ENCODE data around the gene ASB8. TPM values are rescaled to one million over a fixed set of nuclear protein-coding genes. Genes with fewer than 3 reads are reported as not detected.

ASB8 gene
- total RNA-seq, 1 experiment from 2014 or later = 17.1 TPM

DNA sequence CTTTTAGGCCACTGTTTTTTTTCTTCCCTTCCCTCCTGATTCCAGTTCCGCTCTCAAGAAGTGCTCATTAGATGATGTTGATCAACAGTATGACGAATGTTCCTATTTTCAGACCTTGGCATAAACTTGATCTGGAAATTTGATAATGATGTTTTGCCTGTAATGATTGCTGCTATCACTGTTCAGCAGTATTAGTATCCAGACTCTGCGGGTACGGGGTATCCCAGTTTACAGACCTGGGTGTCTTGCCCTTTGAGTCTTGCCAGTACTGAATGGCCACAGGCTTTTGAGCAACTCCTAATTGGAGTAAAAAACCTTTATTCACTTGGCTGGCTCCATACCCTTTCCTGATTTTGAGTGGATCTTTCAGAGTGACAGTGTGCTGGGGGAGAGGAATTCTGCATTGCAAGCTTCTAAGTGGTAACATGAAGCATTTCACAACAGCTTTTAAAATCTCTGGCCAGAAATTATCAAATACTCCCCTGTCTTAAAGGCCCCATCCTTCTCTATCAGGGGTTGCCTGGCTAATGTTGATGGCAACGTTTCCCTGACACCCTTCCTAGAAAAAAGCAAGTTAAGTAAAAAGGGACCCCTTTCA lies 5.9 kb upstream of the ASB8 start:
- intact Hi-C loops (cut with micrococcal nuclease; ENCODE audit: unreplicated experiment) (loop anchor here (10.0 kb wide), 2 partner anchors 78 to 208 kb away; no protein-coding TSS in a partner anchor), in situ Hi-C loops (cut with HindIII; ENCODE audit: low pct_unique_long_range_greater_than_20kb, low sequenced_read_pairs) (no loop called here)
- ATAC-seq (no peak), DNase-seq (ENCODE audit: low read depth, low spot score) (no peak)
- ChIA-PET CTCF (no interaction called here), POLR2A (no interaction called here)
- no TSS peak for BruUV-seq (replicated peaks)
- H3K27ac ChIP-seq (ENCODE audit: low read length) = no peak overlapping the region
- TF ChIP-seq POLR2AphosphoS5 (IDR thresholded peaks at IDR 0.05; ENCODE audit: low read depth, low read length) = no peak
- TF ChIP-seq TCF7L2 (IDR thresholded peaks at IDR 0.05; ENCODE audit: low read depth, low read length) = no peak
- no peak for TF ChIP-seq SIN3A (IDR thresholded peaks at IDR 0.05; ENCODE audit: borderline replicate concordance, insufficient read depth, low read depth, low read length)
- TF ChIP-seq, protein P1, sequence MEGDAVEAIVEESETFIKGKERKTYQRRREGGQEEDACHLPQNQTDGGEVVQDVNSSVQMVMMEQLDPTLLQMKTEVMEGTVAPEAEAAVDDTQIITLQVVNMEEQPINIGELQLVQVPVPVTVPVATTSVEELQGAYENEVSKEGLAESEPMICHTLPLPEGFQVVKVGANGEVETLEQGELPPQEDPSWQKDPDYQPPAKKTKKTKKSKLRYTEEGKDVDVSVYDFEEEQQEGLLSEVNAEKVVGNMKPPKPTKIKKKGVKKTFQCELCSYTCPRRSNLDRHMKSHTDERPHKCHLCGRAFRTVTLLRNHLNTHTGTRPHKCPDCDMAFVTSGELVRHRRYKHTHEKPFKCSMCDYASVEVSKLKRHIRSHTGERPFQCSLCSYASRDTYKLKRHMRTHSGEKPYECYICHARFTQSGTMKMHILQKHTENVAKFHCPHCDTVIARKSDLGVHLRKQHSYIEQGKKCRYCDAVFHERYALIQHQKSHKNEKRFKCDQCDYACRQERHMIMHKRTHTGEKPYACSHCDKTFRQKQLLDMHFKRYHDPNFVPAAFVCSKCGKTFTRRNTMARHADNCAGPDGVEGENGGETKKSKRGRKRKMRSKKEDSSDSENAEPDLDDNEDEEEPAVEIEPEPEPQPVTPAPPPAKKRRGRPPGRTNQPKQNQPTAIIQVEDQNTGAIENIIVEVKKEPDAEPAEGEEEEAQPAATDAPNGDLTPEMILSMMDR (IDR thresholded peaks at IDR 0.05) = no peak
- TF ChIP-seq, protein P2, sequence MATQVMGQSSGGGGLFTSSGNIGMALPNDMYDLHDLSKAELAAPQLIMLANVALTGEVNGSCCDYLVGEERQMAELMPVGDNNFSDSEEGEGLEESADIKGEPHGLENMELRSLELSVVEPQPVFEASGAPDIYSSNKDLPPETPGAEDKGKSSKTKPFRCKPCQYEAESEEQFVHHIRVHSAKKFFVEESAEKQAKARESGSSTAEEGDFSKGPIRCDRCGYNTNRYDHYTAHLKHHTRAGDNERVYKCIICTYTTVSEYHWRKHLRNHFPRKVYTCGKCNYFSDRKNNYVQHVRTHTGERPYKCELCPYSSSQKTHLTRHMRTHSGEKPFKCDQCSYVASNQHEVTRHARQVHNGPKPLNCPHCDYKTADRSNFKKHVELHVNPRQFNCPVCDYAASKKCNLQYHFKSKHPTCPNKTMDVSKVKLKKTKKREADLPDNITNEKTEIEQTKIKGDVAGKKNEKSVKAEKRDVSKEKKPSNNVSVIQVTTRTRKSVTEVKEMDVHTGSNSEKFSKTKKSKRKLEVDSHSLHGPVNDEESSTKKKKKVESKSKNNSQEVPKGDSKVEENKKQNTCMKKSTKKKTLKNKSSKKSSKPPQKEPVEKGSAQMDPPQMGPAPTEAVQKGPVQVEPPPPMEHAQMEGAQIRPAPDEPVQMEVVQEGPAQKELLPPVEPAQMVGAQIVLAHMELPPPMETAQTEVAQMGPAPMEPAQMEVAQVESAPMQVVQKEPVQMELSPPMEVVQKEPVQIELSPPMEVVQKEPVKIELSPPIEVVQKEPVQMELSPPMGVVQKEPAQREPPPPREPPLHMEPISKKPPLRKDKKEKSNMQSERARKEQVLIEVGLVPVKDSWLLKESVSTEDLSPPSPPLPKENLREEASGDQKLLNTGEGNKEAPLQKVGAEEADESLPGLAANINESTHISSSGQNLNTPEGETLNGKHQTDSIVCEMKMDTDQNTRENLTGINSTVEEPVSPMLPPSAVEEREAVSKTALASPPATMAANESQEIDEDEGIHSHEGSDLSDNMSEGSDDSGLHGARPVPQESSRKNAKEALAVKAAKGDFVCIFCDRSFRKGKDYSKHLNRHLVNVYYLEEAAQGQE (IDR thresholded peaks at IDR 0.05; ENCODE audit: insufficient read depth in 1 of 2, low read depth in 2 of 2, low read length in 1 of 2) = no peak
- no peaks in the 10 kb centered on the region for H3K9me3 ChIP-seq (ENCODE audit: control insufficient read depth, insufficient read depth, low read depth, low read length)
- peaks cover 2% of the 10 kb centered on the region; the same call in 1 of the 2 replicates for H3K27me3 ChIP-seq (ENCODE audit: control insufficient read depth, insufficient read depth, low read length)
- no peak overlapping the region for H3K4me3 ChIP-seq (ENCODE audit: low read depth in 2 of 2, low read length in 2 of 2)
- no peaks in the 10 kb centered on the region; the same call in 1 of the 2 replicates for H3K4me1 ChIP-seq (ENCODE audit: control insufficient read depth, insufficient read depth, low read length)
- no peaks in the 10 kb centered on the region for H3K36me3 ChIP-seq (ENCODE audit: control insufficient read depth, insufficient read depth, low read length)

DNA sequence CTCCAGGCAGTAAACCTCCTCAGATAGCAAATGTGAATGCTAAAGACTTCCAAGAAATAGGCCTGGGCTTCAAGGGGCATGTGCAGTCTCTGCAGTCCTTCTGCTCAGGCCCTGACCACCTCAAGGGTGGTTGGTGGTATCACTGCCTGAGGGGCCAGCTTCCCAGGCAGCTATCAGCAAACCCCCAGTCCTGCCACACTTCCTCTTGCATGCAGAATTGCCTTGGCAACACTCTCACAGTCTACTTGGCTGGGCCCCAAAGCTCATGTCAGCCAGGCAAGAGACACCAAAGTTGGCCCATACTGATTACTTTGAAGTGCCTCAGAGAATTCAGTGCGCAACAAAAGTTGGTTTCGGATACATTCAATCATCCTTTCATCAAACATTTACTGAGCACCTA lies 3.5 kb upstream of the ASB8 start:
- Histone ChIP-seq H3K9me3 (ENCODE audit: control insufficient read depth, insufficient read depth, low read depth, low read length) (no peaks in the 10 kb centered on the region), H3K27ac (ENCODE audit: low read length) (no peak overlapping the region), H3K4me1 (ENCODE audit: control insufficient read depth, insufficient read depth, low read length) (peaks cover 10% of the 10 kb centered on the region; the same call in 1 of the 2 replicates), H3K36me3 (ENCODE audit: control insufficient read depth, insufficient read depth, low read length) (no peaks in the 10 kb centered on the region; the same call in 1 of the 2 replicates), H3K27me3 (ENCODE audit: control insufficient read depth, insufficient read depth, low read length) (peaks cover 2% of the 10 kb centered on the region; the same call in 1 of the 2 replicates), H3K4me3 (ENCODE audit: low read depth in 2 of 2, low read length in 2 of 2) (no peak overlapping the region)
- no TSS peak for BruUV-seq (replicated peaks)
- in situ Hi-C loops (cut with HindIII; ENCODE audit: low pct_unique_long_range_greater_than_20kb, low sequenced_read_pairs) (no loop called here), intact Hi-C loops (cut with micrococcal nuclease; ENCODE audit: unreplicated experiment) (loop anchor here (10.0 kb wide), 2 partner anchors 76 to 206 kb away; no protein-coding TSS in a partner anchor)
- DNase-seq (ENCODE audit: low read depth, low spot score) (no peak), ATAC-seq (no peak)
- TF ChIP-seq, protein P2 (IDR thresholded peaks at IDR 0.05; ENCODE audit: insufficient read depth in 1 of 2, low read depth in 2 of 2, low read length in 1 of 2) = no peak
- TF ChIP-seq POLR2AphosphoS5 (IDR thresholded peaks at IDR 0.05; ENCODE audit: low read depth, low read length) = no peak
- ChIA-PET CTCF (no interaction called here), POLR2A (no interaction called here)
